HG03045 (cell line): Measurements from ENCODE around the gene OASL.

Experiments
- ATAC-seq: cut with Tn5 transposase; IDR thresholded peaks from one replicate; pipeline ENCODE4 v1.9.1; 2021; ENCODE audit warnings: mild to moderate bottlenecking, moderate library complexity; ENCODE audit not compliant: unreplicated experiment

The OASL gene

GRCh38 chr12:120992989-120993388 lies 46.1 kb downstream of the OASL start:
- no peak for ATAC-seq

GRCh38 chr12:120991965-120992364 lies 47.1 kb downstream of the OASL start:
- ATAC-seq: no peak

- ATAC-seq: no peak
Observed at GRCh38 chr12:120990487-120991055, 48.5 kb downstream of the OASL start.

- no peak for ATAC-seq
Observed at GRCh38 chr12:120989687-120990086, 49.4 kb downstream of the OASL start.

GRCh38 chr12:120988658-120989057 lies 50.4 kb downstream of the OASL start:
- no peak for ATAC-seq

GRCh38 chr12:120988234-120988633 lies 50.8 kb downstream of the OASL start:
- ATAC-seq: no peak

GRCh38 chr12:120984351-120984898 lies 54.6 kb downstream of the OASL start:
- no peak for ATAC-seq

- no peak for ATAC-seq
Observed at GRCh38 chr12:120983759-120984158, 55.3 kb downstream of the OASL start.

- ATAC-seq: no peak
Observed at GRCh38 chr12:120982659-120983058, 56.4 kb downstream of the OASL start.

GRCh38 chr12:120981407-120981941 lies 57.6 kb downstream of the OASL start:
- ATAC-seq: no peak

- ATAC-seq: no peak
Observed at GRCh38 chr12:120980800-120981368, 58.2 kb downstream of the OASL start.

GRCh38 chr12:120979862-120980696 lies 59.0 kb downstream of the OASL start:
- ATAC-seq: no peak

GRCh38 chr12:120979220-120979861 lies 59.7 kb downstream of the OASL start:
- no peak for ATAC-seq

- no peak for ATAC-seq
Observed at GRCh38 chr12:120978296-120979219, 60.5 kb downstream of the OASL start, which contains the start of gene HNF1A. TSS of gene HNF1A (plus strand) at chr12:120978543. CDS start at chr12:120978769, 226 bp downstream.

GRCh38 chr12:120977531-120978295 lies 61.3 kb downstream of the OASL start:
- ATAC-seq: no peak

- no peak for ATAC-seq
Observed at GRCh38 chr12:120972870-120973543, 66.0 kb downstream of the OASL start.

GRCh38 chr12:120971299-120972180 lies 67.5 kb downstream of the OASL start:
- ATAC-seq: no peak

- no peak for ATAC-seq
Observed at GRCh38 chr12:120970310-120970709, 68.7 kb downstream of the OASL start.
